Measurements from ENCODE around the gene MAGI2. TPM values are rescaled to one million over a fixed set of nuclear protein-coding genes. Genes with fewer than 3 reads are reported as not detected.

The MAGI2 gene
- polyA plus RNA-seq, 3 donors, result 0.03 to 0.11 TPM; not detected in 1

DNA sequence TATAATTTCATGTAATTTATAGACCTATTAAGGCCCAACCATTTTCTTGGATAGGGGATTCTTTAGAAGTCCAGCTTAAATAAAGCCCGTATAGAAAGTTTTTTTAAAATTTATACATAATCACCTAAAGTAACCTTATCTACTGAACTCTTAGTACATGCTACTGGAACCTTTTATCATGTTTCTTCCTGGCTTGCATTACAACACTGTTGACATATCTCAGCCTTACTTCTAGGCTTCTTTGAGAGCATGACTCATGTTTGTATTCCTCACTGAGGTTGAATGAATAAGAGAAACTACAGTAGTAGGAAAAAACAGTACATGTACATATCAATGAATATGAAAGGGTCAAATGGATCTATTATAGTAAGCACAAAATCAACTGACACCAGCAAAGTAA is 8.2 kb upstream of the MAGI2 start:
- Histone ChIP-seq H3K27me3 (ENCODE audit: control insufficient read depth in 2 of 2, insufficient read depth in 2 of 2, low read length in 2 of 2) (no peaks in the 10 kb centered on the region), H3K27ac (ENCODE audit: low read depth in 1 of 2, low read length in 2 of 2) (no peak overlapping the region), H3K79me2 (ENCODE audit: insufficient read depth, low read length) (no peaks in the 10 kb centered on the region), H3K4me2 (replicated peaks; ENCODE audit: extremely low read depth, low read length, poor library complexity, severe bottlenecking) (no peak overlapping the region), H3K36me3 (replicated peaks in 1 of 2; ENCODE audit: control insufficient read depth in 1 of 2, insufficient read depth in 2 of 2, low read length in 2 of 2) (no peaks in the 10 kb centered on the region), H3K9me3 (replicated peaks in 1 of 2; ENCODE audit: control insufficient read depth in 1 of 2, insufficient read depth in 1 of 2, low read length in 2 of 2) (no peaks in the 10 kb centered on the region), H3K4me3 (replicated peaks in 1 of 3; ENCODE audit: low read depth in 2 of 3, low read length in 3 of 3) (no peak overlapping the region), H3K4me1 (ENCODE audit: control insufficient read depth in 1 of 2, insufficient read depth in 2 of 2, low read length in 2 of 2) (no peaks in the 10 kb centered on the region), H3K9ac (ENCODE audit: insufficient read depth, low read length, poor library complexity, severe bottlenecking) (no peak overlapping the region), H2AFZ (ENCODE audit: insufficient read depth, low read depth, low read length, poor library complexity, severe bottlenecking) (no peak overlapping the region), H4K20me1 (ENCODE audit: insufficient read depth, low read length) (no peaks in the 10 kb centered on the region)
- Mint-ChIP-seq H3K9me3 (no peaks in the 10 kb centered on the region), H3K4me3 (no peak overlapping the region), H3K27ac (no peak overlapping the region), H3K36me3 (no peaks in the 10 kb centered on the region), H3K4me1 (peaks cover 14% of the 10 kb centered on the region), H3K27me3 (ENCODE audit: low read depth in 3 of 3) (no peaks in the 10 kb centered on the region)
- no CpG with 5 or more reads among the region's 1 CpG for WGBS (ENCODE audit: insufficient coverage)
- intact Hi-C loops (cut with micrococcal nuclease), result no loop called here
- DNase-seq, result no peak
- TF ChIP-seq, protein P1, sequence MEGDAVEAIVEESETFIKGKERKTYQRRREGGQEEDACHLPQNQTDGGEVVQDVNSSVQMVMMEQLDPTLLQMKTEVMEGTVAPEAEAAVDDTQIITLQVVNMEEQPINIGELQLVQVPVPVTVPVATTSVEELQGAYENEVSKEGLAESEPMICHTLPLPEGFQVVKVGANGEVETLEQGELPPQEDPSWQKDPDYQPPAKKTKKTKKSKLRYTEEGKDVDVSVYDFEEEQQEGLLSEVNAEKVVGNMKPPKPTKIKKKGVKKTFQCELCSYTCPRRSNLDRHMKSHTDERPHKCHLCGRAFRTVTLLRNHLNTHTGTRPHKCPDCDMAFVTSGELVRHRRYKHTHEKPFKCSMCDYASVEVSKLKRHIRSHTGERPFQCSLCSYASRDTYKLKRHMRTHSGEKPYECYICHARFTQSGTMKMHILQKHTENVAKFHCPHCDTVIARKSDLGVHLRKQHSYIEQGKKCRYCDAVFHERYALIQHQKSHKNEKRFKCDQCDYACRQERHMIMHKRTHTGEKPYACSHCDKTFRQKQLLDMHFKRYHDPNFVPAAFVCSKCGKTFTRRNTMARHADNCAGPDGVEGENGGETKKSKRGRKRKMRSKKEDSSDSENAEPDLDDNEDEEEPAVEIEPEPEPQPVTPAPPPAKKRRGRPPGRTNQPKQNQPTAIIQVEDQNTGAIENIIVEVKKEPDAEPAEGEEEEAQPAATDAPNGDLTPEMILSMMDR (IDR thresholded peaks at IDR 0.05), result no peak

DNA sequence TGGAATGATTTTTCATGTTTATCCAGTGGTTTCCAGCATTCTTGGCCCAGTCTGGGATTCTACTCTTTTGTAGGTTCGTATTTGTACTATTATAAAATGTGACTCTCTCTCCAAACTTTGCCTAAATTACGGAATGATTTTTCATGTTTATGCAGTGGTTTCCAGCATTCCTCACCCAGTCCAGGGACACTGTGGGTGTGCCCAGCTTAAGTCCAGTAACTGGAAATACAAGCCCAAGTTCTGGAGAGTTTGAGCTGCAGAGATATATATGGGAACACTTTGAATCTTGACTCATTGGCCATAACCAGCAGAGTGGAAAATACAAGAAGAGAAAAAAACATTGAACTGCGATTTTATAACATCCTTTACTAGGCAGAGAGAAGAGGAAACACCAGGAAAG is 5.9 kb upstream of the MAGI2 start:
- intact Hi-C loops (cut with micrococcal nuclease), result no loop called here
- no peak overlapping the region for H3K27ac ChIP-seq (ENCODE audit: low read depth in 1 of 2, low read length in 2 of 2)
- no peaks in the 10 kb centered on the region for H3K36me3 Mint-ChIP-seq

More for the DNA sequence above, 5.9 kb upstream of the MAGI2 start:
- Histone ChIP-seq H3K27me3 (ENCODE audit: control insufficient read depth in 2 of 2, insufficient read depth in 2 of 2, low read length in 2 of 2) (peaks cover 10% of the 10 kb centered on the region in 2 donors), H4K20me1 (ENCODE audit: insufficient read depth, low read length) (no peaks in the 10 kb centered on the region), H3K9ac (ENCODE audit: insufficient read depth, low read length, poor library complexity, severe bottlenecking) (no peak overlapping the region), H3K4me3 (replicated peaks in 1 of 3; ENCODE audit: low read depth in 2 of 3, low read length in 3 of 3) (no peak overlapping the region), H3K79me2 (ENCODE audit: insufficient read depth, low read length) (no peaks in the 10 kb centered on the region), H3K36me3 (replicated peaks in 1 of 2; ENCODE audit: control insufficient read depth in 1 of 2, insufficient read depth in 2 of 2, low read length in 2 of 2) (no peaks in the 10 kb centered on the region), H3K9me3 (replicated peaks in 1 of 2; ENCODE audit: control insufficient read depth in 1 of 2, insufficient read depth in 1 of 2, low read length in 2 of 2) (peaks cover 0 to 3% of the 10 kb centered on the region in 2 donors), H3K4me2 (replicated peaks; ENCODE audit: extremely low read depth, low read length, poor library complexity, severe bottlenecking) (no peak overlapping the region), H2AFZ (ENCODE audit: insufficient read depth, low read depth, low read length, poor library complexity, severe bottlenecking) (no peak overlapping the region), H3K4me1 (ENCODE audit: control insufficient read depth in 1 of 2, insufficient read depth in 2 of 2, low read length in 2 of 2) (peaks cover 2 to 5% of the 10 kb centered on the region in 2 donors)
- no peak overlapping the region for H3K27ac Mint-ChIP-seq
- peaks cover 0 to 1% (median 0%) of the 10 kb centered on the region in 7 donors for H3K9me3 Mint-ChIP-seq
- H3K4me1 Mint-ChIP-seq, result peaks cover 18% of the 10 kb centered on the region
- peaks cover 6 to 13% (median 11%) of the 10 kb centered on the region in 3 donors for H3K27me3 Mint-ChIP-seq (ENCODE audit: low read depth in 3 of 3)
- no peak for DNase-seq
- 83% methylated on average over 1 of the region's 3 CpGs for WGBS (ENCODE audit: insufficient coverage)
- no peak overlapping the region for H3K4me3 Mint-ChIP-seq
- TF ChIP-seq, protein P1 (IDR thresholded peaks at IDR 0.05), result no peak

All from CD14-positive monocyte (primary cell).